ENCODE data around the gene LTBP4. TPM values are rescaled to one million over a fixed set of nuclear protein-coding genes. Genes with fewer than 3 reads are reported as not detected.
A peak's percentile ranks its signal among the peaks of the same experiment; 100 is the strongest.

Gene LTBP4
- total RNA-seq, 2 donors from 2014 or later = 183 to 192 TPM

DNA sequence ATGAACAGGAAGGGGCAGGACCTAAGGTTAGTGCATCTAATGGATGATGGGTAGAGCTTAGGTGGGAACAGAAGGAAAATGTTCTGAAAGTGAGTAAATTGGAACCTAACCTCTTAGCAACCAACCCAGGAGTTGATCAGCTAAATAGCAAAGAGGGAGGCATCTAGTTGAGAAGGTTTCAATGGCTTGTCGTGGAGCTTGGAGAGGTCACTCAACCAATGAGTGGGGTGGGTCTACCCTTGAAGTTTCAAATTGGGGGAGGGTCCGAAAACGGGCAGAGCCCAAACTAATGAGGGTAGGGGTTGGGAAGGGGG is 30.2 kb upstream of the LTBP4 start:
- intact Hi-C loops (cut with DNase I, micrococcal nuclease) = no loop called here
- no peak for DNase-seq
- no peak for ATAC-seq

DNA sequence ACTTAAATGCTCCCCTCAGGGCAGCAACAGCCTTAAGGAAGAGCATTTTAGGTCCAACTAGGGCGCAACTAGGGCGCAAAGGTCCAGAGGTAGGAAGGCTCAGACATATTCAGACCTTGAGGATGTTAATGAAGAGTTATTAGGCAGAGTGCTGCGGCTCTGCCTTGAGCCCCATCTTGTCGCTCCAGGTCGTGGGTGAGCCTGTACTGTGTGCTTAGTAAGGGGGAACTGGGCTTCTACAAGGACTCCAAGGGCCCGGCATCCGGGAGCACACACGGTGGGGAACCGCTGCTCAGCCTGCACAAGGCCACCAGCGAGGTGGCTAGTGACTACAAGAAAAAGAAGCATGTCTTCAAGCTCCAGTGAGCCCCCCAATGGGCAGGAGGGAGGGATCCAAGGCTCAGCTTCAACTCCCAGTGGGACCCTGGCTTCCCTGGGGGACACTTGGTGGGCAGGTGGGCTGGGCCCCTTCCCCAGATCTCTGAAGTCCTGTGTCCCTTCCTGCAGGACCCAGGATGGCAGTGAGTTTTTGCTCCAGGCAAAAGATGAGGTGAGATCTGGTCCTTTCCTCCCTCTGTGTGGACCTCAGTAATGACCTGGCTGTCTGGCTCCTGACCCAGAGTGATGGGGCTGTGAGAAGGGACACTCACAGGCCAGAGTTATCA is 29.2 kb upstream of the LTBP4 start:
- intact Hi-C loops (cut with DNase I, micrococcal nuclease) = no loop called here
- ATAC-seq = no peak

DNA sequence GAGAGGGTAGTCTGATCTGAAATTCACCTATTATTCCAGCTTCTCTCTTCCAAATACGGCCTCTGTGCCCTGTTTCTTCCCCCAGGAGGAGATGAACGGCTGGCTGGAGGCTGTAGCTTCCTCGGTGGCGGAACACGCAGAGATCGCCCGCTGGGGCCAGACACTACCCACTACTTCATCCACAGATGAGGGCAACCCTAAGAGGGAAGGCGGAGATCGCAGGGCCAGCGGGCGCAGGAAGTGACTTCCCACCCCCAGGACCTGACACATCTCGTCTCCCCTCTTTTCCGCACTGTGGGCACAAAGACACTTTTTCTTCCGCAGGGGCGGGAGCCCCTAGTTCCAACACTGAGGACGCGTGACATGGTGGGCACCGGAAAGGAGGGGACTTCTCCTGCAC is 25.8 kb upstream of the LTBP4 start:
- intact Hi-C loops (cut with DNase I, micrococcal nuclease) = no loop called here
- ATAC-seq (no peak), DNase-seq (no peak)

More for the DNA sequence above, 29.2 kb upstream of the LTBP4 start:
- no peak for DNase-seq

DNA sequence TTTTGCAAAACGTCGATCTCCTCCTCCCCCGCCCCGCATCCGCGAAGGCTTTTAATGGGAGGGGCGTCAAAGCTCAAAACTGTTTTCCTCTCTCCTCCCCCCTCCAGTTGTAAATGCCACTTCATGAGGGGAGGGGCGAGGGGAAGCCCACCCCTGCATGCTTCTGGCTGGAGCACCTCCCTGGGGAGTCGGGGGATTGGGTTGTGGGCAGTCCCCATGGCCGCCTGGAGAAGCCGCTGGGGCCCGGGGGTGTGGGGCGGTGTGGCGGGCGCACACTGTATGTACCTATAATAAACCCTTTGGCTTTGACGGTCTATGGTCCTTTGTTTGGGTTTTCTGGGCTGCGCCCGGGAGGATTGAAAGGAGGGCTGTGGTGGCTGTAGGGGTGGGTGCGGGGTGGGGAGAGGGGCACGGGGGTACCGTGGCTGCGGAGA is 25.0 kb upstream of the LTBP4 start:
- peak; percentile 26 for ATAC-seq
- intact Hi-C loops (cut with DNase I, micrococcal nuclease) = no loop called here
- DNase-seq = no peak

DNA sequence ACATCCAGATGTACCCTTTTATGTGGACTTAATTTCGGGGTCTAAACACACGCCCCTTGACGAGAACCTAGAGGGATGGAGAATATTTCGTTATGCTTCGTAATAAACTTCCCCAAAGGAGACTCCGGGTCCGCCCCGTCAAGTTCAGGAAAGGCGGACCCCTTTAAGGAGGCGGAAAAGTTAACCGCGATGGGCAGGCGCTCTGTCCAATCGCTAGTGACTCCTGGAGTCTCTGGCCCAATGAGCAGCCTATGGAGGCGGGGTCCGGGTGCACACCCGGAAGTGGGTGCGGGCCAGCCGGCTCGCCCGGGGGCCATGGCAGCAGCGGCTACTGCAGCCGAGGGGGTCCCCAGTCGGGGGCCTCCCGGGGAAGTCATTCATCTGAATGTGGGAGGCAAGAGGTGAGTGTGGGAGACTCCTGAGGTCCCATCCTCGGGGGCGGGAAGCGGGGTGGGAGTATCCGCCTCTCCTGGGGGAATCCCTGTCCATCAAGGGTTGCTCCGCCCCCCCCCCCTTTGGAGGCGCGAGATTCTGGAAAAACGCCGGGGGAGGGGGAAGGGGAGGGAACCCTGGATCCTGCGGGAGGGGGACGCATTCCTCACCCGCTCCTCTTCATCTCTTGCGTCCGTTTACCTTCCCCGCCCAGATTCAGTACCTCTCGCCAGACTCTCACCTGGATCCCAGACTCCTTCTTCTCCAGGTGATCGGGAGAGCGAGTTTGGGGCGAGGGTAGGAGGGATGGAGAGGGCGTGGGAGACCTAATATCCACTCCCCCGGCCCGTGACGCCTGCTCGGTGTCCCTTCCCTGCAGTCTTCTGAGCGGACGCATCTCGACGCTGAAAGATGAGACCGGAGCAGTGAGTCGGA is 24.4 kb upstream of the LTBP4 start, which contains the start of gene SHKBP1:
TSS of gene SHKBP1 (plus strand) at position 289 of the 867 bp plus-strand sequence. CDS start at position 316, 27 bp downstream.
- peak; percentile 100 for ATAC-seq
- intact Hi-C loops (cut with DNase I, micrococcal nuclease) = no loop called here
- DNase-seq = peak; percentile 95

- ATAC-seq = no peak
- DNase-seq = no peak
Measured at GRCh38 chr19:40578442-40578908, 22.7 kb upstream of the LTBP4 start.

DNA sequence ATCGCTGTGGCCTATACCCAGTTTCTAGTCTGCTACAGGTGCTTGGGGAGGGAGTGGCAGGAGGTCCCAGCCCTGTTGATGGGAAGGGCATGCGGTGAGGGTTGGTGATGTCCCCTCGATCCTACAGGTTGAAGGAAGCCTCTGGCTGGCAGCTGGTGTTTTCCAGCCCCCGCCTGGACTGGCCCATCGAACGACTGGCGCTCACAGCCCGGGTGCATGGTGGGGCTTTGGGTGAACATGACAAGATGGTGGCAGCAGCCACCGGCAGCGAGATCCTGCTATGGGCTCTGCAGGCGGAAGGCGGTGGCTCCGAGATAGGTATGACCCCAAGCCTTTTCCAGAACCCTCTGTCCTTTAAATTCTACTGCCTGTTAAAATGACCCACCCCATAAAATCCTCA is 20.6 kb upstream of the LTBP4 start:
- ATAC-seq = no peak
- no peak for DNase-seq
- intact Hi-C loops (cut with DNase I, micrococcal nuclease) = no loop called here

More at GRCh38 chr19:40578442-40578908, 22.7 kb upstream of the LTBP4 start:
- intact Hi-C loops (cut with DNase I, micrococcal nuclease) = no loop called here

DNA sequence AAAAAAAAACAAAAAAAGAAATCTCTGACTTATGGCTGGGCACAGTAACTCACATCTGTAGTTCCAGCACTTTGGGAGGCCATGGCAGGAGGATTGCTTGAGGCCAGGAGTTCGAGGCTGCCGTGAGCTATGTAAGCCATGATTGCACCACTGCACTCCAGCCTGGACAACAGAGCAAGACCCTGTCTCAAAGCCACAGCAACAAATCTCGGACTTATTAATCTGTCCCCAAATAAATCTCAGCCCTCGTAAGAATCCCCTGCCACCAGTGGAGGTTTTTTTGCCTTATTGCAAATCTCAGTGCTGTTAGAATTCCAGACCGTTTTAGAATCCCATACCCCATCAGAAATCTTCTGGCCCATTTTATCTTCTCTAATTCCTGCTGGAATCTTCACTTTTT is 19.6 kb upstream of the LTBP4 start:
- ATAC-seq (no peak), DNase-seq (no peak)
- intact Hi-C loops (cut with DNase I, micrococcal nuclease) = no loop called here

DNA sequence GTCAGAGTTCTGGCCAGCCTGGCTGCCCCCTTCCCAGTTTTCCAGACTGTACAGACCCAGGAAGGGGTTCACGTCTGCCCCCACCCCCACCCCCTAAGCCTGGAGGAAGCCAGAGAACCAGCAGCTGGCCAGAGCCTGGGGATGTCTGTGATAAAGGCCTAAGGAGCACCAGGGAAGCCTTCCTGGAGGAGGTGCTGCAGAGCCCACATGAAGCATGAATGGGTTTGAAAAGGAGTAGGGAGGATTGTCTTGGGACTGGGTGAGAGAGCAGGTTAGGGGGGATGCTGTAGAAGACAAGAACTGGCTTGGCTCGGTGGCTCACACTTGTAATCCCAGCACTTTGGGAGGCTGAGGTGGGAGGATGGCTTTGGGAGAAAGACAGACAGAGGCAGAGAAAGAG is 18.7 kb upstream of the LTBP4 start:
- DNase-seq = no peak
- ATAC-seq = no peak
- intact Hi-C loops (cut with DNase I, micrococcal nuclease) = no loop called here

DNA sequence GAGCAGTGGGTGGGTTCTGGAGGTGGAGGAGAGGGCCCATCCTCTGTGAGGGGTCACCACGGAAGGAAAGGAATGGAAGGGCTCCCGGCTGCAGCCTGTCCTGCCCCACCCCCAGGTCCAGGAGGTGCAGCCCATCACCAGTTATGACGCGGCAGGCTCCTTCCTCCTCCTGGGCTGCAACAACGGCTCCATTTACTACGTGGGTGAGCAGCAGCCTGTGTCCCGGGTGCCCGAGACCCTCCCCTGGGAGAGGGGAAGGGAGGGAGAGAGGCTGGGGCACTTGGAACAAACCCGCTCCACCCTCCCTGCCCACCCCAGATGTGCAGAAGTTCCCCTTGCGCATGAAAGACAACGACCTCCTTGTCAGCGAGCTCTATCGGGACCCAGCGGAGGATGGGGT is 17.9 kb upstream of the LTBP4 start:
- DNase-seq = no peak
- ATAC-seq = no peak
- intact Hi-C loops (cut with DNase I, micrococcal nuclease) = no loop called here

DNA sequence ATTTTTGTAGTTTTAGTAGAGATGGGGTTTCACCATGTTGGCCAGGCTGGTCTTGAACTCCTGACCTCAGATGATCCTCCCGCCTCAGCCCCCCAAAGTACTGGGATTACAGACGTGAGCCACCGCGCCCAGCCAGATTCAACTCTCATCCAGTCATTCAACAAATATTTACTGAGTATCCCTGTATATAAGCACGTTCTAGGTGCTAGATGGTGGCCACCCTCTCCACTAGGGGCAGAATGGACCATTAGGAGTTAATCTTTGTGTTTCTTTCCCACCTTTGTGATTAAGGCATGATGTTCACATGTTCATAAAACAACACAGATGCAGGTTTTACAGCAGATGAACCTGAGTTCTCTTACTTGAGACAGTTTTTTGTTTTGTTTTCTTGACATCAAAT is 17.2 kb upstream of the LTBP4 start:
- intact Hi-C loops (cut with DNase I, micrococcal nuclease) = no loop called here

DNA sequence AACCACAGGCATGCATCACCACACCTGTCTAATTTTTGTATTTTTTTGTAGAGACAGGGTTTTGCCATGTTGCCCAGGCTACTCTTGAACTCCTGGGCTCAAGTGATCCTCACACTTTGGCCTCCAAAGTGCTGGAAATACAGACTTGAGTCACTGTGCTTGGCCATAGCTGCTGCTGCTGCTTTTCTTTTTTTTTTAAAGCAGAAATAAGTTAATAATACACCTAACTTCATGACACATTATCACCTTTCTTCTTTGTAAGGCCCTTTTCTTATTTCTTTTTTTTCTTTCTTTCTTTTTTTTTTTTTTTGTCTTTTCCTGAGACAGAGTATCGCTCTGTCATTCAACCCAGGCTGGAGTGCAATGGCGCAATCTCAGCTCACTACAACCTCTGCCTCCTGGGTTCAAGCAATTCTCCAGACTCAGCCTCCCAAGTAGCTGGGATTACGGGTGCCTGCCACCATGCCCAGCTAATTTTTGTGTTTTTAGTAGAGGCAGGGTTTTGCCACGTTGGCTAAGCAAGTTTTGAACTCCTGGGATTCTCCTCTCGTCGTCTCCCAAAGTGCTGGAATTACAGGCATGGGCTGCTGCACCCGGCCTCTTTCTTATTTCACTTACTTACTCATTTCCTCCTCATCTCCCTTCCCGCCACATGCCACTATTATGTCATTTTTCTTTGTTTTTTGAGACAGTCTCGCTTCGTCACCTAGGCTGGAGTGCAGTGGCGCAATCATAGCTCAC is 15.8 kb upstream of the LTBP4 start:
- intact Hi-C loops (cut with DNase I, micrococcal nuclease) = no loop called here
- DNase-seq (no peak), ATAC-seq (no peak)

More for the DNA sequence above, 17.2 kb upstream of the LTBP4 start:
- no peak for DNase-seq
- ATAC-seq = no peak

GRCh38 chr19:40585982-40586422 is 15.2 kb upstream of the LTBP4 start:
- intact Hi-C loops (cut with DNase I, micrococcal nuclease) = no loop called here
- DNase-seq (no peak), ATAC-seq (no peak)

- ATAC-seq (no peak), DNase-seq (no peak)
- intact Hi-C loops (cut with DNase I, micrococcal nuclease) = no loop called here
Measured at GRCh38 chr19:40586611-40587010, 14.6 kb upstream of the LTBP4 start.

DNA sequence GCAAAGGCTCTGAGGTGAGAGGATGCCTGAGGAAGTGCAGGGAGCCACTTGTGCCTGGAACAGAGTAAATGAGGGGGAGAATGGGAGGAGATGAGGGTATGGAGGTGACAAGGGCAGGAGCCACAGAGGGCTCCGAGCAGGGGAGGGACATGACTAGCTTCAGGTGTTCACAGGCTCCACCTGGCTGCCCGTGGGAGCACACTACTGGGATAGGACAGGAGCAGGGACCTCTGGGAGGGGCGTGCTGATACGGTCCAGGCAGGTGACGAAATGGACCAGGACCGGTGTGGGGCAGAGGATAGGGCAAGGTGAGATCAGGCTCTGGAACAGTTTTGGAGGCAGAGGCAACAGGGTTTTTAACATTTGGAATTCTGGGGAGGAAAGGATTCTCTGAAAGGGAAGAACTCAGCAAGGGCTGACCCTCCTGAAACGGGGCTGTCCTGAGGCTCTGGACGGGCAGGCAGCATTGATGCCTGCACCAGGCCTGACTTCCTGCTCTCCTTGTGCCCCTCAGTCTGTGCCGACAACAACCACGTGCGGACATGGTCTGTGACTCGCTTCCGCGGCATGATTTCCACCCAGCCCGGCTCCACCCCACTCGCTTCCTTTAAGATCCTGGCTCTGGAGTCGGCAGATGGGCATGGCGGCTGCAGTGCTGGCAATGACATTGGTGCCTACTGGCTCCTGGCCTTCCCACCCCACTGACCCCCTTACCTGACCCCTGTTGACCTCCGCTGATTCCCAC is 12.9 kb upstream of the LTBP4 start:
- no peak for DNase-seq
- ATAC-seq = no peak
- intact Hi-C loops (cut with DNase I, micrococcal nuclease) = no loop called here

GRCh38 chr19:40588926-40589569 is 12.1 kb upstream of the LTBP4 start:
- ATAC-seq (no peak), DNase-seq (no peak)
- intact Hi-C loops (cut with DNase I, micrococcal nuclease) = no loop called here

DNA sequence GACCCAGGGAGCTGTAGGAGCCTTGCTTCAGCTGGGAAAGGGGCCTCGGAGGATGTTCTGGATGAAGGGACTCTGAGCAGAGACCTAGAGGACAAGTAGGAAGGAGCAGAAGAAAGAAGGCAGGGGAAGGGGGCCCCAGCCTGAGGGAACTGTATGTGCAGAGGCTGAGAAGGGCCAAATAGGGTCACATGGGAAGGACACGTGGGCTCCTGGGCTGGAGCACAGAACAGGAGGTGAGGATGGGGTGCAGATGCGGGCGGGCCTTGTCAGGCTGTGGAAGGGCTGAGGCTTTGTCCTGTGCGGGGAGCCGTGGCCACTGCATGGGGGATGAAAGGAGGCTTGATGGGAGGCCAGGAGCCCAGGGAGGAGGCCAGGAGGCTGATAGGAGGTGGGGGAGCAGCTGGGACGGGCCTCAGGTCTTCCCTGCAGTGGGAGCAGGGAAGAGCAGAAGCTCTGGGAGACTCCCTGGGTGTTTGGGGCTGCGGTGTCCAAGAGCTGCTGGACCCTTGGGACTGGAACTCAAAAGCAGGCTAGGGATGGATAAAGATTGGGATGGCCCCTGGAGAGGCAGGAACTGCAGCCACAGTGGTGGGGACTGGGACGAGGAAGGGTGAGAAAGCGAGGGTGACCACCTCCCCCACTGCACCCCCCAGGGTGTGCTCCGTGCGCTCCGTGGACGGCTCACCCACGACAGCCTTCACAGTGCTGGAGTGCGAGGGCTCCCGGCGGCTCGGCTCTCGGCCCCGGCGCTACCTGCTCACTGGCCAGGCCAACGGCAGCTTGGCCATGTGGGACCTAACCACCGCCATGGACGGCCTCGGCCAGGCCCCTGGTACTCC is 11.4 kb upstream of the LTBP4 start:
- ATAC-seq = no peak
- intact Hi-C loops (cut with DNase I, micrococcal nuclease) = loop anchor here in 1 of 2 donors (10.0 kb wide), 1 partner anchor 55 kb away; no protein-coding TSS in a partner anchor
- DNase-seq = no peak
